Body of pancreas (tissue), 4 donors: Measurements from ENCODE around the gene PTGDS. TPM values are rescaled to one million over a fixed set of nuclear protein-coding genes. Genes with fewer than 3 reads are reported as not detected.

Source experiments
- ATAC-seq: fragments of 150-250 bp; one replicate; pipeline ENCODE4 v1.9.1; 2016
- DNase-seq, 4 donors: peaks; one replicate each; pipeline ENCODE4 v3.0.0-alpha.2; 2019
- H3K27ac ChIP-seq, 4 donors: fragments of 200-600 bp; sonication (generic); 1 replicate in 3 of 4; 2 replicates in 1 of 4; pipeline versions ENCODE4 v1.5.1 to v1.6.1; 2016 to 2019; ENCODE audit warnings: mild to moderate bottlenecking in 1 of 4, mixed read lengths in 1 of 4, moderate library complexity in 1 of 4
- H3K27me3 ChIP-seq, 2 donors: fragments of 200-600 bp; sonication (generic); one replicate each; pipeline ENCODE4 v1.6.0; 2016; ENCODE audit warnings: mild to moderate bottlenecking in 1 of 2
- H3K36me3 ChIP-seq, 2 donors: fragments of 200-600 bp; sonication (generic); replicated peaks in 1 of 2; 2 replicates each; pipeline ENCODE4 v1.5.1; 2016; ENCODE audit warnings: low read depth in 2 of 2; ENCODE audit not compliant: insufficient read depth in 1 of 2
- H3K4me1 ChIP-seq: fragments of 200-600 bp; sonication (generic); one replicate; pipeline ENCODE4 v1.6.0; 2016
- H3K4me3 ChIP-seq, 2 donors: fragments of 200-600 bp; sonication (generic); 1 replicate in 1 of 2; 2 replicates in 1 of 2; pipeline ENCODE4 v1.5.1; 2016 to 2019
- H3K9me3 ChIP-seq, 3 donors: fragments of 200-600 bp; sonication (generic); 1 replicate in 2 of 3; 2 replicates in 1 of 3; pipeline ENCODE4 v1.5.1; 2016
- POLR2A ChIP-seq, 3 donors: fragments of 450-650 bp; IDR thresholded peaks; one replicate each; pipeline ENCODE4 v1.6.1; 2016; ENCODE audit warnings: antibody characterized with exemption in 3 of 3, mild to moderate bottlenecking in 2 of 3
- WGBS, 2 donors: methylation state at CpG; one replicate each; pipeline ENCODE4 v1.1.5; 2017; 5-methylcytosine and 5-hydroxymethylcytosine counted together
- intact Hi-C: fragments of 100-400 bp; cut with DNase I; formaldehyde crosslinking; loops from one replicate; pipeline ENCODE4 v1.15.1; 2023
- total RNA-seq, 2 donors: library from RNA; depleted of rRNA; stranded (reverse); fragments of >200 nt; gene quantifications; one replicate each; pipeline ENCODE4 v1.1.0, GENCODE V29; 2016
- TF ChIP-seq, protein P1 (sequence below), 7 experiments: fragments of 450-650 bp in 4 of 7; fragments of 200-600 bp in 3 of 7; sonication (generic) in 3 of 7; IDR thresholded peaks; one replicate each; pipeline ENCODE4 v1.5.1; 2016 to 2019; ENCODE audit warnings: antibody characterized with exemption in 7 of 7

The PTGDS gene
- total RNA-seq, 2 donors from 2014 or later: 17.8 to 48.0 TPM

DNA sequence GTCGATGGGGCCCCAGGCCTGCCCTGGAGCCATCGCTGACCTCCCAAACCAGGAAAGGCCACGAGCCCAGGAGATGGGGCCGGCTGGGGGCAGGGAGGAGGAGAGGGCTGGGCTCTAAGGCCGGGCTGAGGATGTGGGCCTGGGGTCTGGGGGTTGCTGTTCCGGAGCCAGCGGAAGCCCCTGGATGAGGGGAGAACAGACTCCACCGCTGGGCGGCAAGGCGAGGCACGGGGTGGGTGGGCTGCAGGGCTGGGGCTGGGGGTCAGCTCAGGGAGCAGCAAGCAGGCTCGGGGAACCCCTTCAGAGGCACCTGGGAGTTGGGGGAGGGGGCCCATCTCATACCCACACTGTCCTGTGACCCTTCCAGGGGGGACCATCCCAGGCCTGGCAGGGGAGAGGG, 13.6 kb upstream of the PTGDS start:
- DNase-seq: no peak
- no peak for ATAC-seq
- Histone ChIP-seq H3K4me1 (peaks cover 7% of the 10 kb centered on the region), H3K36me3 (no peaks in the 10 kb centered on the region), H3K9me3 (no peaks in the 10 kb centered on the region), H3K27me3 (no peaks in the 10 kb centered on the region), H3K27ac (no peak overlapping the region), H3K4me3 (no peak overlapping the region)
- TF ChIP-seq, protein P1, sequence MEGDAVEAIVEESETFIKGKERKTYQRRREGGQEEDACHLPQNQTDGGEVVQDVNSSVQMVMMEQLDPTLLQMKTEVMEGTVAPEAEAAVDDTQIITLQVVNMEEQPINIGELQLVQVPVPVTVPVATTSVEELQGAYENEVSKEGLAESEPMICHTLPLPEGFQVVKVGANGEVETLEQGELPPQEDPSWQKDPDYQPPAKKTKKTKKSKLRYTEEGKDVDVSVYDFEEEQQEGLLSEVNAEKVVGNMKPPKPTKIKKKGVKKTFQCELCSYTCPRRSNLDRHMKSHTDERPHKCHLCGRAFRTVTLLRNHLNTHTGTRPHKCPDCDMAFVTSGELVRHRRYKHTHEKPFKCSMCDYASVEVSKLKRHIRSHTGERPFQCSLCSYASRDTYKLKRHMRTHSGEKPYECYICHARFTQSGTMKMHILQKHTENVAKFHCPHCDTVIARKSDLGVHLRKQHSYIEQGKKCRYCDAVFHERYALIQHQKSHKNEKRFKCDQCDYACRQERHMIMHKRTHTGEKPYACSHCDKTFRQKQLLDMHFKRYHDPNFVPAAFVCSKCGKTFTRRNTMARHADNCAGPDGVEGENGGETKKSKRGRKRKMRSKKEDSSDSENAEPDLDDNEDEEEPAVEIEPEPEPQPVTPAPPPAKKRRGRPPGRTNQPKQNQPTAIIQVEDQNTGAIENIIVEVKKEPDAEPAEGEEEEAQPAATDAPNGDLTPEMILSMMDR (IDR thresholded peaks at IDR 0.05): no peak
- TF ChIP-seq POLR2A (IDR thresholded peaks at IDR 0.05): no peak
- WGBS, 2 donors: 78 to 84% methylated on average over 6 of the region's 12 CpGs
- intact Hi-C loops: no loop called here

DNA sequence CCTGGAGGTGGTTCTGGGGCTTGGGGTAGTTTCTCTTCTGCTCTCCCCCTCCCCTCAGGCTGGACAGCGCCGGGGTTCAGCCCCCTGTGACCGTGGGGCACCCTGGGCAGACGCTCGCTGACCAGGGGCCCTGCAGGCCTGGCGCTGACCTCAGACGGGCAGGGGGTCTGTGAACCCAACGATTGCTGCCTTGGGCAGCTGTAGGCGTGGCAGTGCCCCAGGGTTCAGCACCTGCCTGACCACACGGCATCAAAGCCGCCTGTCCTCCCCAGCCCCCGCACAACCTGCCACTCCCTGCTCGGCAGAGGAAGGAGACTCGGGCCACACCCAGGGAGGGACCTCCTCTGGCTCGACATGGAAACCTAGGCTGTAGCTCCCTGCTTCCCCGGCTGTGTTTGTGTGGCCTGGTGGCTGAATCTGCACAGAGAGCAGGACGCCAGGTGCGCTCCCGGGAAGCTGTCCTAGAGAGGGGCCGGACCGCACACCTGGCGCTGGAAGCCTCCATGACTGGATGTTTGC, 13.1 kb upstream of the PTGDS start:
- H3K27me3 ChIP-seq: no peaks in the 10 kb centered on the region
- ATAC-seq: no peak
- no peak overlapping the region for H3K4me3 ChIP-seq
- 62 to 76% methylated on average over 8 to 16 of the region's 22 CpGs for WGBS, 2 donors
- TF ChIP-seq POLR2A (IDR thresholded peaks at IDR 0.05): no peak
- TF ChIP-seq, protein P1 (IDR thresholded peaks at IDR 0.05): no peak
- H3K9me3 ChIP-seq: no peaks in the 10 kb centered on the region
- no peak overlapping the region for H3K27ac ChIP-seq
- DNase-seq: no peak
- peaks cover 7% of the 10 kb centered on the region for H3K4me1 ChIP-seq
- no peaks in the 10 kb centered on the region for H3K36me3 ChIP-seq
- intact Hi-C loops: no loop called here

- ATAC-seq (no peak), DNase-seq (no peak)
- 78 to 81% methylated on average over 21 to 25 of the region's 26 CpGs for WGBS, 2 donors
- Histone ChIP-seq H3K9me3 (no peaks in the 10 kb centered on the region), H3K4me1 (peaks cover 7% of the 10 kb centered on the region), H3K27ac (no peak overlapping the region), H3K36me3 (no peaks in the 10 kb centered on the region), H3K27me3 (no peaks in the 10 kb centered on the region), H3K4me3 (no peak overlapping the region)
- intact Hi-C loops: no loop called here
- TF ChIP-seq POLR2A (IDR thresholded peaks at IDR 0.05): no peak
- TF ChIP-seq, protein P1 (IDR thresholded peaks at IDR 0.05): no peak
Observed at GRCh38 chr9:136964833-136965422, 12.4 kb upstream of the PTGDS start.

DNA sequence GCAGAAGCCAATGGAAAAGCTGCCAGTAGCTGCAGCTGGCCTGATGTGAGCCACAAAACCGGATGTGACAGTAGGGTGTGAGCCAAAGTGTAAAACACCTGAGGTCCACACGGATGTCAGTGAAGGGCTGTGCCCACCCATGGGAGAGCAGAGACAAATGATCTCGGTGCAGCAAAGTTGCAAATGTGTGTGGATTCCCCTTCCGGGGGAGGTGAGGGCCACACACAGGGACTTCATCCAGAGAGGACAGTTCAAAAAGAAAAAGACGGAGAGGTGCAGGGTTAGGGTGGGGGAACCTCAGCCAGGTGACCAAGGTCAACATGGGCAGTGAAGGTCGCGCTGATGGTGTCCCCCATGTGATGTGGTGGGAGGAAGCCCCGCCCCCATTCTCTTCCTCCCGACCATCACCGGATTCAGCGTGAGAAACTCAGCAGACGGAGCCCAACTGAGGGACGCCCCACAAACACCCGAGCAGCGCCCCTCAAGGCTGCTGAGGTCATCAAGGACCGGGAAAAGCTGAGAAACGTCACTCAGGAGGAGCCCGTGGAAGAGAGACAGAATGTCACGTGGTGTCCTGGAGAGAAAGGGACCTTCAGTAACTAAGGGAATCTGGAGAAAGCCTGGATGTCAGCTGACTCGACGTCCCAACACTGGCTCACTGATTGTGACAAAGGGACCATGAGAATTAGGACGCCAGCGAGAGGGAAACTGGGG, 11.4 kb upstream of the PTGDS start:
- Histone ChIP-seq H3K27ac (no peak overlapping the region), H3K36me3 (no peaks in the 10 kb centered on the region), H3K27me3 (no peaks in the 10 kb centered on the region), H3K9me3 (no peaks in the 10 kb centered on the region), H3K4me3 (no peak overlapping the region), H3K4me1 (peaks cover 7% of the 10 kb centered on the region)
- ATAC-seq (no peak), DNase-seq (no peak)
- 14 to 18% methylated on average over 23 of the region's 23 CpGs for WGBS, 2 donors
- TF ChIP-seq, protein P1 (IDR thresholded peaks at IDR 0.05): no peak
- TF ChIP-seq POLR2A (IDR thresholded peaks at IDR 0.05): no peak
- intact Hi-C loops: no loop called here
